GM18951 (cell line): ENCODE results near the gene OR11H6.
"Not testable (repeated sequence)": the region's sequence is repeated elsewhere in the genome, so short reads cannot be mapped to it uniquely, and the experiment has no call there.

Experiments used
- POLR2A ChIP-seq: IDR thresholded peaks from 4 replicates; pipeline ENCODE4 v1.6.1; 2011; ENCODE audit warnings: mild to moderate bottlenecking; ENCODE audit not compliant: insufficient read length, insufficient read depth; ENCODE audit errors: extremely low read depth
- in situ Hi-C: fragments of 300-500 bp; cut with MboI; formaldehyde crosslinking; loops from one replicate; pipeline ENCODE4 v1.12.0; 2022; ENCODE audit warnings: low sequenced_read_pairs, mixed read lengths, inconsistent platforms; ENCODE audit not compliant: unreplicated experiment

The OR11H6 gene

DNA sequence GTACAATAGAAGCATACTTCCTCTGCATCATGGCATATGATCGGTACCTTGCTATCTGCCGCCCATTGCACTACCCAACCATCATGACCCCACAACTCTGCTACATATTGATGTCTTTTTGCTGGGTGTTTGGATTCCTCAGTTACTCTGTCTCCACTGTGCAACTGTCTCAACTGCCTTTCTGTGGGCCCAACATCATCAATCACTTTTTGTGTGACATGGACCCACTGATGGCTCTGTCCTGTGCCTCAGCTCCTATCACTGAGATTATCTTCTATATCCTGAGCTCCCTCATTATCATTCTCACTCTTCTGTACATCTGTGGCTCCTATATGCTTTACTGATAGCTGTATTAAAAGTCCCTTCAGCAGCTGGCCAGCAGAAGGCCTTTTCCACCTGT is 13.9 kb upstream of the OR11H6 start:
- TF ChIP-seq POLR2A: no peak
- in situ Hi-C loops: no loop called here

DNA sequence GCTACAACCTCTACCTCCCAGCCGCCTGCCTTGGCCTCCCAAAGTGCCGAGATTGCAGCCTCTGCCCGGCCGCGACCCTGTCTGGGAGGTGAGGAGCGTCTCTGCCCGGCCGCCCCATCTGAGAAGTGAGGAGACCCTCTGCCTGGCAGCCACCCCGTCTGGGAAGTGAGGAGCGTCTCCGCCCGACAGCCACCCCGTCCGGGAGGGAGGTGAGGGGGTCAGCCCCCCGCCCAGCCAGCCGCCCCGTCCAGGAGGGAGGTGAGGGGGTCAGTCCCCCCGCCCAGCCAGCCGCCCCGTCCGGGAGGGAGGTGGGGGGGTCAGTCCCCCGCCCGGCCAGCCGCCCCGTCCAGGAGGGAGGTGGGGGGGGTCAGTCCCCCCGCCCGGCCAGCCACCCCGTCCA is 11.1 kb upstream of the OR11H6 start:
- in situ Hi-C loops: not testable (repeated sequence)

DNA sequence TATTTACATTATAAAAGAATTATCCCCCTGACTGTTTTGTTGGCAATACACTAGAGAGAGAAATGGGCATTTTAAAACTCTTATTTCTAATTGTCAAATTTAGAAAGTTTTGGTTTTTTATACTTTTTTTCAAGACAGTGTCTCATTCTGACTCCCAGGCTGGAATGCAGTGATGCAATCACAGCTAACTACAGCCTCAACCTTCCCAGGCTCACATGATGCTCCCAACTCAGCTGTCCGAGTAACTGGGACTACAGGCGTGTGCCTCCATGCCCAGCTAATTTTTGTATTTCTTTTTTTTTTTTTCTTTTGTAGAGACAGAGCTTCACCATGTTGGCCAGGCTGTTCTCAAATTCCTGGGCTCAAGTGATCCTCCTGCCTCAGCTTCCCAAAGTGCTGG is 8.3 kb upstream of the OR11H6 start:
- in situ Hi-C loops: no loop called here
- TF ChIP-seq POLR2A: no peak

DNA sequence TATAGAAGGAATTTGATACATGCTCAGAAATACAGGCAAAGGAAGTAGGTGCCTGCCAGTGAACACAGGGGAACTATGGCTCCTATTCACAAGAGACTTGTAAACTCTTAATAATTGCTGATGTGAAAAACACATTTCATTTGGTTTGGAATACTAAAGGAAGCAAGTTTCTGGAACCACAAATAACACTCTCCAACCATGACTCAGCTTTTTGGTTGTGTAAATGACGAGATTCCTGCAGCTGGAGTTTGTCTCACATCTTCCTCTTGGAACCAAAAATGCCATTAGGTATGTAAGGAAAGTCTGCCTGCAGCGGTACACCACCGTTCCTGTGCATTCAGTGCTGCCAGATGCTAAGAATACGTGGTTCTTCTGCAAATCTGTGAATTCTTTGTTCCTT is 4.5 kb upstream of the OR11H6 start:
- in situ Hi-C loops: no loop called here
- TF ChIP-seq POLR2A: no peak

DNA sequence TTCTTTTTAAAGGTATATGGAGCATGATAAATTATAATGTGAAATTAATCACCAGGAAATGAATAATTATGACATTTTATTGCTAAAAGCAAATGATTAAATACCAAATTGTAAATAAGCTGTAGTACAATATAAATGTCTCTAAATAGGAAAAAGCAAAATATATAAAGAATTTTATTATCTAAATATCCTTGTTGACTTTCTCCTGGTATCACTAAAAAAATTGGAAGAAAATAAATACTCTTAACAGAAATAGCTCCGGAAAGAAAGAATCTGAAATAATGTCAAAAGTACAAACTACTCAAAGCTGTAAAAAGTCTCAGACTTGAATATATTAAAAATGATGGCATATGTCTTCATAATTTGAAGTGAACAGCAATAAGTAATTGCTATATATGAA is 5.2 kb downstream of the OR11H6 start, which contains the start of gene OR11H7:
TSS of gene OR11H7 (plus strand) at position 301 of the 400 bp plus-strand sequence.
- TF ChIP-seq POLR2A: no peak
- in situ Hi-C loops: no loop called here

DNA sequence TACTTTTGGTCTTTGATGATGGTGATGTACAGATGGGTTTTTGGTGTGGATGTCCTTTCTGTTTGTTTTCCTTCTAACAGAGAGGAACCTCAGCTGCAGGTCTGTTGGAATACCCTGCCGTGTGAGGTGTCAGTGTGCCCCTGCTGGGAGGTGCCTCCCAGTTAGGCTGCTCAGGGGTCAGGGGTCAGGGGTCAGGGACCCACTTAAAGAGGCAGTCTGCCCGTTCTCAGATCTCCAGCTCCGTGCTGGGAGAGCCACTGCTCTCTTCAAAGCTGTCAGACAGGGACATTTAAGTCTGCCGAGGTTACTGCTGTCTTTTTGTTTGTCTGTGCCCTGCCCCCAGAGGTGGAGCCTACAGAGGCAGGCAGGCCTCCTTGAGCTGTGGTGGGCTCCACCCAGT is 11.9 kb downstream of the OR11H6 start:
- in situ Hi-C loops: not testable (repeated sequence)

DNA sequence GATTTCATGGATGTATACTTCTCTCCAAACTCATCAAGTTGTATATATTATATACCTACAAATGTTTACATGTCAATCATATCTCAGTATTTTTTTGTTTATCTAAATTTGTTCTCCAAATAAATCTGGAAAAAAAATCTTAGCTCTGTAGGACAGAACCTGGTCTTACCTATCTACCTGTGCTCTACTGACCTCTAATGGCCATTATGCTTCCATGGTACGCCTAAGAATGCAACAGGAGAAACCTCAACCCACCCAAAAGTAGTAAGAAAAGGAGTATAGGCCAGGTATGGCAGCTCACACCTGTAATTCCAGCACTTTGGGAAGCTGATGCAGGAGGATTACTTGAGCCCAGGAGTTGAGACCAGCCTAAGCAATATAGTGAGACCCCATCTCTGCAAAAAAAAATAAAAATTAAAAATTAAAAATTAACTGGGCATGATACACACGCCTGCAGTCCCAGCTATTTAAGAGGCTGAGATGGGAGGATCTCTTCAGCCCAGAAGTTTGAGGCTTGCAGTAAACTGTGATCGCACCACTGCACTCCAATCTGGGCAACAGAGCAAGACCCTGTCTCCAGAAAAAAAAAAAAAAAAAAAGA is 24.2 kb downstream of the OR11H6 start:
- in situ Hi-C loops: no loop called here
- TF ChIP-seq POLR2A: no peak

DNA sequence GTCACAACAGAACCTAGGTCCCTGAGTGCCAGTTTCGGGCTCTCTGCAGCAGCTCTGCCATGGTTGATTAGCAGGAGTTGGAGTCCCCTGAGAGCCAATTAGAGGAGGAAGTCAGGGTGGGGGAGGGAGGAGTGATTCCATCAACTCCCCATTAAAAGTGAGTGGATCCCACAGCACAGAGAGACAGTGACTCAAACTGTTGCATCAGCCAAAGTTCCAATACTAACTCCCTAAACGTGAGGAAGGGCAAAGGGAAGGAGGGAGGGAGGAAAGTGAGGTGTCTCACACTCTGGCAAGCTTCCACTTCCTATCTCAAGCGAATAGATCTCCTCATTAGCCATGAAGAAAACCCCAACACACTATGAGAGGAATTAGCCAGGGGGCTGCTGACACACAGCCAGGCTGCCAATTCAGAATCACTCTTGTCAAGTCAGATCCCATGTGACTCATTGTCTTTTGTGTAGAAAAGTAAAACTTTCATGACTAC is 39.2 kb downstream of the OR11H6 start:
- in situ Hi-C loops: no loop called here
- TF ChIP-seq POLR2A: no peak

DNA sequence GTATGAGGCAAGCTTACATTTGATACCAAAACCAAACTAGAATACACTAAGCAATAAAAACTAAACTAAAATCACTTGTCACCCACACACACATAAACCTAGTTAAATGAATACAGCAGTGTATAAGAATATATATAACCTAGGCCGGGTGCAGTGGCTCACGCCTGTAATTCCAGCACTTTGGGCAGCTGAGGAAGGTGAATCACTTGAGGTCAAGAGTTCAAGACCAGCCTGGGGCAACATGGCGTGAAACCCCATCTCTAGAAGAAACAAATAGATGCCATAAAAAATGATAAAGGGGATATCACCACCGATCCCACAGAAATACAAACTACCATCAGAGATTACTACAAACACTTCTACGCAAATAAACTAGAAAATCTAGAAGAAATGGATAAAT is 40.9 kb downstream of the OR11H6 start:
- in situ Hi-C loops: not testable (repeated sequence)

DNA sequence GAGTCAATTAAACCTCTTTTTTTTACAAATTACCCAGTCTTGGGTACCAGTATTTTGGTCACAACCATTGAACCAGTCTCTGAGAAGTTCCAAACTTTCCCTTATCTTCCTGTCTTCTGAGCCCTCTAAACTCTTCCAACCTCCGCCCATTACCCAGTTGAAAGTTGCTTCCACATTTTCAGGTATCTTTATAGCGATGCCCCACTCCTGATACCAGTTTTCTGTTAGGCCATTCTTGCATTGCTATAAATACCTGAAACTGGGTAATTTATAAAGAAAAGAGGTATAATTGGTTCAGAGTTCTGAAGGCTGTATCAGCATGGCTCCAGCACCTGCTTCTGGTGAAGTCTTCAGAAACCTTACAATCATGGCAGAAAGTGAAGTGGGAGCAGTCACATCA is 50.6 kb downstream of the OR11H6 start:
- no peak for TF ChIP-seq POLR2A
- in situ Hi-C loops: no loop called here
